ENCODE measurements around the gene RASSF5.

DNA sequence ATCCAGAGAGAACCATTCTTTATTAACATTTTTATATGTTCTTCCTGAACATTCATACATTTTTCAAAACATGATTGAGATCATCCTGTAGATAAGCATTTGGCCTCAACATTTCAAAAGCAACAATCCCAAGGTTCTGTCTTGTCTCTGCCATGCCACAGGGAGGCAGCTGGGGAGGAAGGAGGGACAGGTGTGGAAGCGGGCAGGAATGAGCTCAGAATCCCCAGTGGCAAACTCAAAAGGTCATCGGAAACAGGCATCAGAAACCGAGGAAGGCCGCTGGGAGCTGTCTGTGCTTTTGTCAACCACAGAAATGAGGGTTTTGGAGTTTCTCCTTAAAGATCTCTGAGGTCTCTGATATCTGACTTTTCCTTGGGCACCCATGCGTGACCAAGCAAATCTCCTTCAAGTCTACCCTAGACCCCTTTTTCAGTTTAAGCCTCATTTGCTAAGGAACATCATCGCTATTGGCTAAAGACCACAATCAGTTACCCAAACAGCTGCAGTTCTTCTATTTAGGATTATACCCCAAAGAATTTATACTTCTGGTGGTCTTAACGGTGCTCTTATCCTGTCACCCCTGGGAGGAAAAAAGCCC, 34.0 kb downstream of the RASSF5 start:
- TF ChIP-seq, protein P1, sequence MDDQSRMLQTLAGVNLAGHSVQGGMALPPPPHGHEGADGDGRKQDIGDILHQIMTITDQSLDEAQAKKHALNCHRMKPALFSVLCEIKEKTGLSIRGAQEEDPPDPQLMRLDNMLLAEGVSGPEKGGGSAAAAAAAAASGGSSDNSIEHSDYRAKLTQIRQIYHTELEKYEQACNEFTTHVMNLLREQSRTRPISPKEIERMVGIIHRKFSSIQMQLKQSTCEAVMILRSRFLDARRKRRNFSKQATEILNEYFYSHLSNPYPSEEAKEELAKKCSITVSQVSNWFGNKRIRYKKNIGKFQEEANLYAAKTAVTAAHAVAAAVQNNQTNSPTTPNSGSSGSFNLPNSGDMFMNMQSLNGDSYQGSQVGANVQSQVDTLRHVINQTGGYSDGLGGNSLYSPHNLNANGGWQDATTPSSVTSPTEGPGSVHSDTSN (IDR thresholded peaks at IDR 0.05; ENCODE audit: insufficient replicate concordance, low read depth, low read length) = no peak
- TF ChIP-seq, protein P2, sequence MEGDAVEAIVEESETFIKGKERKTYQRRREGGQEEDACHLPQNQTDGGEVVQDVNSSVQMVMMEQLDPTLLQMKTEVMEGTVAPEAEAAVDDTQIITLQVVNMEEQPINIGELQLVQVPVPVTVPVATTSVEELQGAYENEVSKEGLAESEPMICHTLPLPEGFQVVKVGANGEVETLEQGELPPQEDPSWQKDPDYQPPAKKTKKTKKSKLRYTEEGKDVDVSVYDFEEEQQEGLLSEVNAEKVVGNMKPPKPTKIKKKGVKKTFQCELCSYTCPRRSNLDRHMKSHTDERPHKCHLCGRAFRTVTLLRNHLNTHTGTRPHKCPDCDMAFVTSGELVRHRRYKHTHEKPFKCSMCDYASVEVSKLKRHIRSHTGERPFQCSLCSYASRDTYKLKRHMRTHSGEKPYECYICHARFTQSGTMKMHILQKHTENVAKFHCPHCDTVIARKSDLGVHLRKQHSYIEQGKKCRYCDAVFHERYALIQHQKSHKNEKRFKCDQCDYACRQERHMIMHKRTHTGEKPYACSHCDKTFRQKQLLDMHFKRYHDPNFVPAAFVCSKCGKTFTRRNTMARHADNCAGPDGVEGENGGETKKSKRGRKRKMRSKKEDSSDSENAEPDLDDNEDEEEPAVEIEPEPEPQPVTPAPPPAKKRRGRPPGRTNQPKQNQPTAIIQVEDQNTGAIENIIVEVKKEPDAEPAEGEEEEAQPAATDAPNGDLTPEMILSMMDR (IDR thresholded peaks at IDR 0.05 in 2 of 3, conservative IDR thresholded peaks at IDR 0.05 in 1 of 3; ENCODE audit: control insufficient read depth in 2 of 3, extremely low read depth in 1 of 3, insufficient read depth in 1 of 3, low read depth in 3 of 3, low read length in 3 of 3) = no peak
- no peak for TF ChIP-seq POLR2AphosphoS5 (IDR thresholded peaks at IDR 0.05; ENCODE audit: low read length)
- TF ChIP-seq MYB (IDR thresholded peaks at IDR 0.05; ENCODE audit: borderline replicate concordance, low read depth, low read length) = no peak
- no peak for TF ChIP-seq BCL11A (IDR thresholded peaks at IDR 0.05; ENCODE audit: low read depth, low read length)
- no peak for TF ChIP-seq ZNF274 (IDR thresholded peaks at IDR 0.05; ENCODE audit: insufficient read depth, insufficient read length)
- no peak for TF ChIP-seq NR2F1 (conservative IDR thresholded peaks at IDR 0.05)
- no peak for TF ChIP-seq EZH2 (IDR thresholded peaks at IDR 0.05; ENCODE audit: borderline replicate concordance, control insufficient read depth, low read depth, low read length)
- TF ChIP-seq HDAC2 (IDR thresholded peaks at IDR 0.05) = no peak
- TF ChIP-seq, protein P3, sequence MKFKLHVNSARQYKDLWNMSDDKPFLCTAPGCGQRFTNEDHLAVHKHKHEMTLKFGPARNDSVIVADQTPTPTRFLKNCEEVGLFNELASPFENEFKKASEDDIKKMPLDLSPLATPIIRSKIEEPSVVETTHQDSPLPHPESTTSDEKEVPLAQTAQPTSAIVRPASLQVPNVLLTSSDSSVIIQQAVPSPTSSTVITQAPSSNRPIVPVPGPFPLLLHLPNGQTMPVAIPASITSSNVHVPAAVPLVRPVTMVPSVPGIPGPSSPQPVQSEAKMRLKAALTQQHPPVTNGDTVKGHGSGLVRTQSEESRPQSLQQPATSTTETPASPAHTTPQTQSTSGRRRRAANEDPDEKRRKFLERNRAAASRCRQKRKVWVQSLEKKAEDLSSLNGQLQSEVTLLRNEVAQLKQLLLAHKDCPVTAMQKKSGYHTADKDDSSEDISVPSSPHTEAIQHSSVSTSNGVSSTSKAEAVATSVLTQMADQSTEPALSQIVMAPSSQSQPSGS (IDR thresholded peaks at IDR 0.05; ENCODE audit: low read length) = no peak
- TF ChIP-seq BRCA1 (IDR thresholded peaks at IDR 0.05; ENCODE audit: low read depth, low read length) = no peak
- TF ChIP-seq YY1 (IDR thresholded peaks at IDR 0.05; ENCODE audit: low read depth, low read length) = no peak
- no peak for TF ChIP-seq PAX8 (IDR thresholded peaks at IDR 0.05)
- no peak for TF ChIP-seq TCF12 (IDR thresholded peaks at IDR 0.05; ENCODE audit: low read depth, low read length)
